NT2/D1 (cell line): ENCODE data around the gene GCLM.

Experiments used
- SUZ12 ChIP-seq: IDR thresholded peaks from 2 replicates; pipeline ENCODE4 v1.6.1; 2011; ENCODE audit not compliant: insufficient read length, insufficient read depth; ENCODE audit errors: extremely low read depth
- YY1 ChIP-seq: IDR thresholded peaks from 2 replicates; pipeline ENCODE4 v1.6.1; 2011; ENCODE audit not compliant: insufficient read length, insufficient read depth
- ZNF274 ChIP-seq: IDR thresholded peaks from 2 replicates; pipeline ENCODE4 v1.6.1; 2011; ENCODE audit warnings: mild to moderate bottlenecking, low read depth, low read length

GRCh38 chr1:93910305-93910704, 1.1 kb upstream of the GCLM start:
- no peak for TF ChIP-seq SUZ12
- TF ChIP-seq ZNF274 = no peak
- no peak for TF ChIP-seq YY1
